Endothelial cell (in vitro differentiated cells): ENCODE measurements around the gene MBD4. TPM values are rescaled to one million over a fixed set of nuclear protein-coding genes. Genes with fewer than 3 reads are reported as not detected.

Experiments used
- DNase-seq: peaks from one replicate; pipeline ENCODE4 v3.0.0; 2021; ENCODE audit warnings: low spot score
- H3K27ac Mint-ChIP-seq: one replicate; pipeline ENCODE4 v1.8.0; 2021; ENCODE audit warnings: mixed read lengths, inconsistent platforms; ENCODE audit not compliant: unreplicated experiment
- H3K27me3 Mint-ChIP-seq: one replicate; pipeline ENCODE4 v1.8.0; 2021; ENCODE audit warnings: mild to moderate bottlenecking, moderate library complexity, mixed read lengths, inconsistent platforms; ENCODE audit not compliant: unreplicated experiment
- H3K36me3 Mint-ChIP-seq: one replicate; pipeline ENCODE4 v1.8.0; 2021; ENCODE audit warnings: mild to moderate bottlenecking, low read depth, mixed read lengths, inconsistent platforms; ENCODE audit not compliant: unreplicated experiment
- H3K4me1 Mint-ChIP-seq: one replicate; pipeline ENCODE4 v1.8.0; 2021; ENCODE audit warnings: mild to moderate bottlenecking, mixed read lengths, inconsistent platforms; ENCODE audit not compliant: unreplicated experiment
- H3K4me3 Mint-ChIP-seq: one replicate; pipeline ENCODE4 v1.8.0; 2021; ENCODE audit warnings: mild to moderate bottlenecking, mixed read lengths, inconsistent platforms; ENCODE audit not compliant: unreplicated experiment
- H3K9me3 Mint-ChIP-seq: one replicate; pipeline ENCODE4 v1.8.0; 2021; ENCODE audit warnings: mixed read lengths, inconsistent platforms; ENCODE audit not compliant: unreplicated experiment
- total RNA-seq: library from RNA; stranded (reverse); fragmentation: NEBNext Ultra II Directional; extraction: Animal tissue kit (Norgen Biotek cat#: 25700); gene quantifications from one replicate; pipeline ENCODE4 v1.2.1, GENCODE V29; 2021; ENCODE audit not compliant: unreplicated experiment
- TF ChIP-seq, protein P1 (sequence below): fragments of 200-600 bp; sonication (generic); IDR thresholded peaks from one replicate; pipeline ENCODE4 v1.5.0; 2021; ENCODE audit warnings: antibody characterized with exemption; ENCODE audit not compliant: unreplicated experiment

The MBD4 gene
- total RNA-seq, 1 donor from 2014 or later: 30.6 TPM

DNA sequence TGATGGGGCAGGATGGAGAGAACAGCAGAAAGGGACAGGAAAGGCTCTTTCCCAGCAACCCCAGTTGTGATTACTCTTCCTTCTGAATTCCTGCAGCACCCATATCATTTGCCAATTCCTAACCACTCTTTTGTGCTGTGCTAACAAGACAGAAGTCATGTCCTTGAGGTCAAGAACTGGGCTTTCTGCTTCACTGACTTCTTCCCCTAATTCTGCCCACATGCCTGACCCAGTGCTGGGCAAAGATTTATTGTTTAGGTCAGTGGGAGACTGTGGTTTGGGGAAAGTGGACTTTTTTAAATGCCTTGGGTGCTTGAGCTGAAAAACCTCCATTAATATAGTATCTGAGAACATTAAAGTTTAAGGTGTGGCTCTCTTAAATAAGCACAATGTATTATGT, 7.1 kb downstream of the MBD4 start:
- Mint-ChIP-seq H3K9me3 (no peaks in the 10 kb centered on the region), H3K36me3 (peaks cover 43% of the 10 kb centered on the region), H3K4me1 (peaks cover 19% of the 10 kb centered on the region), H3K27me3 (peaks cover 4% of the 10 kb centered on the region), H3K4me3 (no peak overlapping the region), H3K27ac (no peak overlapping the region)
- DNase-seq: no peak
- TF ChIP-seq, protein P1, sequence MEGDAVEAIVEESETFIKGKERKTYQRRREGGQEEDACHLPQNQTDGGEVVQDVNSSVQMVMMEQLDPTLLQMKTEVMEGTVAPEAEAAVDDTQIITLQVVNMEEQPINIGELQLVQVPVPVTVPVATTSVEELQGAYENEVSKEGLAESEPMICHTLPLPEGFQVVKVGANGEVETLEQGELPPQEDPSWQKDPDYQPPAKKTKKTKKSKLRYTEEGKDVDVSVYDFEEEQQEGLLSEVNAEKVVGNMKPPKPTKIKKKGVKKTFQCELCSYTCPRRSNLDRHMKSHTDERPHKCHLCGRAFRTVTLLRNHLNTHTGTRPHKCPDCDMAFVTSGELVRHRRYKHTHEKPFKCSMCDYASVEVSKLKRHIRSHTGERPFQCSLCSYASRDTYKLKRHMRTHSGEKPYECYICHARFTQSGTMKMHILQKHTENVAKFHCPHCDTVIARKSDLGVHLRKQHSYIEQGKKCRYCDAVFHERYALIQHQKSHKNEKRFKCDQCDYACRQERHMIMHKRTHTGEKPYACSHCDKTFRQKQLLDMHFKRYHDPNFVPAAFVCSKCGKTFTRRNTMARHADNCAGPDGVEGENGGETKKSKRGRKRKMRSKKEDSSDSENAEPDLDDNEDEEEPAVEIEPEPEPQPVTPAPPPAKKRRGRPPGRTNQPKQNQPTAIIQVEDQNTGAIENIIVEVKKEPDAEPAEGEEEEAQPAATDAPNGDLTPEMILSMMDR: no peak

DNA sequence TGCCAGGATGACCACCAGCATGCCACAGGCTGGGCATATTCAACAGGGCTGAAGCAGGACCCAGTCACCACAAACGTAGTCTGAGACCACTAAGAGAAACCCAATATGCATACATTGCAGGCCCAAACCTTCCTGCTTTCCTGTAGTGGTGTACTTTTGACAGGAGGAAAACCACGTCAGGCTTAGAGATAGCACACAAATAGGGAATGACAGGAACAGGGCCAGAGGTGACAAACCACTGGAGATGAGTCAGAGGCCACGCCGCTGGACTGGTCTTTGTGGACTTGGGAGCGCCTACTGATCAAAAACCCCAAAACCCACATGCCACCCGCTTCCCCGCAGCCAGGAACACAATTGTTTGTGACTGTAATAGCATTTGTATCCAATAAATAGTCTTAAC, 7.7 kb downstream of the MBD4 start:
- Mint-ChIP-seq H3K9me3 (no peaks in the 10 kb centered on the region), H3K27ac (no peak overlapping the region), H3K4me1 (peaks cover 20% of the 10 kb centered on the region), H3K27me3 (peaks cover 7% of the 10 kb centered on the region), H3K4me3 (no peak overlapping the region), H3K36me3 (peaks cover 39% of the 10 kb centered on the region)
- DNase-seq: no peak
- TF ChIP-seq, protein P1: no peak

DNA sequence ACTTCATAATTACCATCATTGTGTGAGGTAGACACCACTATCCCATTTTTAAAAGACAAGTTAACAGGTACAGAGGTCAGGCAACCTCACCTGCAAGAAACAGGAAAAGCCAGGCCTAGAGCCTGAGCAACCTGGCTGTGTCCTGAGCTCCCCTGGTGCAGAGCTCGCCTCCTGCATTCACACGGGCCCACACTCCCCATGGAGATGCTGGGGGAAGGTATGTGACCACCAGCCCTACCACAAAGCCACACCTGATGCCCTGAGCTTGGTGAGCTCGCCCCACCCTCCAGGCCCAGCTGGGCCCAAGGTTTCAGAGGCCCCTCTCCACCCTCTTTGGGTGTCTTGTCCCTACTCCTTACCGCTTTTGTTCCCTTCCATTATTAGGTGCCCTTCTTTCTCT, 10.1 kb downstream of the MBD4 start:
- no peak overlapping the region for H3K4me3 Mint-ChIP-seq
- peak overlapping the region; percentile 76 for H3K27ac Mint-ChIP-seq
- DNase-seq: no peak
- H3K36me3 Mint-ChIP-seq: peaks cover 29% of the 10 kb centered on the region
- peaks cover 7% of the 10 kb centered on the region for H3K27me3 Mint-ChIP-seq
- H3K9me3 Mint-ChIP-seq: no peaks in the 10 kb centered on the region
- TF ChIP-seq, protein P1: no peak
- peaks cover 23% of the 10 kb centered on the region for H3K4me1 Mint-ChIP-seq

DNA sequence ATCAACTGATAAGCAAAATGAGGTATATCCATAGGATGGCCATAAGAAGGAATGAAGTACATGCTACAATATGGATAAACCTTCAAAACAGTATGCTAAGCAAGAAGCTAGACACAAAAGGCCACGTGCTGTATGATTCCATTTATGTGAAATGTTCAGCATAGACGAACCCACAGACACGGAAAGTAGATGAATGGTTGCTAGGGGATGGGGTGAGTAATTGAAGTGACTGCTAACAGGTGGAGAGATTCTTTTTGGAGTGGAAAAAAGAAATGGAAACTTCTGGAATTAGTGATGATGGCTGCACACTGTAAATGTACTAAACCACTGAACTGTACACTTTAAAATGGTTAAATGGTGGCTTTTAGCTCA, 10.7 kb downstream of the MBD4 start:
- Mint-ChIP-seq H3K36me3 (peaks cover 26% of the 10 kb centered on the region), H3K4me1 (peaks cover 26% of the 10 kb centered on the region), H3K4me3 (no peak overlapping the region), H3K27ac (peak overlapping the region; percentile 22), H3K9me3 (no peaks in the 10 kb centered on the region), H3K27me3 (peaks cover 7% of the 10 kb centered on the region)
- TF ChIP-seq, protein P1: no peak
- no peak for DNase-seq

DNA sequence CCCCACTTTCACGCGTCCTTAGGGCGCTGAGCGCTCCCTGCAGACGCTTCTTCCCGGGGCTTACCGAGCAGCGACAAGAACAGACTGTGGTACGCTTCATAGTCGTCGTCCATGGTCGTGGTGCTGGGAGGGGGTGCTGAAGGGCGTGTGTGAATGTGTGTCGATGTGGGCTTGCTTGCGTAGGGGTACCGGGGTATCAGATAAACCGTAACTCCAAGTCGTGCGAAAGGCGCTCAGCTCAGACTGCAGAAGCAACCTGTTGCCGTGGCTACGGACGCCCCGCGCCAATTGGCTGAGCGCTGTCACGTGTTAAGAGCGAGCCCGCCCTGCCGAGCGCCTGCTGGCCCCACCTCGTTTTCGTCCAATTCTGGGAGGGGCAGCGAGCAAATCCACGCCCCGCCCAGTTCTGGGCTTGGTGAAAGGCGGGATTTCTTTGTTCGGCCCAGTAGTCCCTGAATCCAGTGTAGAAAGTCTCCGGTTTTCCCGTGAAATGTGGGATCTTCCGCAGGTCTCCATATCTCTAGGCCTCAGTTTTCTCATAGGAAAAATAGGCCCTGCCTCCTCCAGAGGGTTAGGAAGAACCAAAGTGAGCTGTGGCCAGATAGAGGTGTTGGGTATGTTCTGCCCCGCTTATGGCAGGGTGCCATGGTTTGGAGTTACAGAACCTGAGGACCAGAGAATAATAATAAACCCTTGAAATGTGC, 11.2 kb downstream of the MBD4 start, which contains the start of gene EFCAB12:
Gene EFCAB12 (minus strand): TSS at position 261 of the 704 bp plus-strand sequence. CDS start 148 bp downstream, at position 113.
- DNase-seq: peak; percentile 94
- TF ChIP-seq, protein P1: no peak
- H3K9me3 Mint-ChIP-seq: no peaks in the 10 kb centered on the region
- peak within 1 kb of the TSS; percentile 22 for H3K27ac Mint-ChIP-seq
- H3K36me3 Mint-ChIP-seq: peaks cover 21% of the 10 kb centered on the region
- H3K4me3 Mint-ChIP-seq: peak within 1 kb of the TSS; percentile 90
- peaks cover 32% of the 10 kb centered on the region for H3K4me1 Mint-ChIP-seq
- H3K27me3 Mint-ChIP-seq: peaks cover 9% of the 10 kb centered on the region
